HepG2 (cell line): ENCODE results near the gene HSPB2. TPM values are rescaled to one million over a fixed set of nuclear protein-coding genes. Genes with fewer than 3 reads are reported as not detected.

Source experiments
- ATAC-seq: fragments of 200-7000 bp; cut with Tn5 transposase; 3 replicates; pipeline ENCODE4 v1.9.1; 2020; ENCODE audit warnings: mild to moderate bottlenecking, moderate library complexity
- BruUV-seq: library from RNA; stranded (reverse); fragments of 400-500 nt; replicated peaks from 2 replicates; lab custom pipeline; 2021; lab: Mats Ljungman, UMichigan
- CTCF ChIA-PET: fragments of 300-600 bp; formaldehyde crosslinking; extraction: SDS; loops from one replicate; lab custom pipeline; 2021; ENCODE audit warnings: low total read pairs, inconsistent platforms, low intra/inter-chr PET ratio; lab: Yijun Ruan, JAX
- POLR2A ChIA-PET: fragments of 350-600 bp; sonication (Branson Sonifier 250); formaldehyde crosslinking; loops from one replicate; lab custom pipeline; 2020; ENCODE audit warnings: antibody characterized with exemption, inconsistent platforms; lab: Yijun Ruan, JAX
- DNase-seq: peaks from one replicate; pipeline ENCODE4 v3.0.0-alpha.2; 2015; ENCODE audit warnings: low spot score
- FAIRE-seq: peaks from 3 replicates; lab custom pipeline; 2011; peaks lifted over from hg19 to GRCh38; lab: Jason Lieb, UNC
- H2AFZ ChIP-seq: one replicate; pipeline ENCODE4 v1.6.1; 2011; ENCODE audit warnings: low read length, inconsistent platforms
- H3K27ac ChIP-seq: fragments of 300-600 bp; 3 replicates; pipeline ENCODE4 v1.8.0; 2011; ENCODE audit warnings: mixed run types, mild to moderate bottlenecking, mixed read lengths, low read length, inconsistent platforms; ENCODE audit not compliant: insufficient read depth; ENCODE audit errors: extremely low read length
- H3K27me3 ChIP-seq, 2 experiments: fragments of 200-600 bp in 1 of 2; 2 replicates in 1 of 2; 3 replicates in 1 of 2; pipeline versions ENCODE4 v1.6.0 to v1.8.0; 2011; ENCODE audit warnings: low read length in 2 of 2, mild to moderate bottlenecking in 2 of 2, moderate library complexity in 2 of 2, inconsistent platforms in 1 of 2; ENCODE audit not compliant: insufficient read depth in 2 of 2, control insufficient read depth in 1 of 2
- H3K36me3 ChIP-seq, 2 experiments: fragments of 200-600 bp in 1 of 2; replicated peaks in 1 of 2; 2 replicates in 1 of 2; 3 replicates in 1 of 2; pipeline versions ENCODE4 v1.5.1 to v1.8.0; 2011; ENCODE audit warnings: low read length in 2 of 2, inconsistent platforms in 1 of 2; ENCODE audit not compliant: insufficient read depth in 2 of 2, control insufficient read depth in 1 of 2
- H3K4me1 ChIP-seq: 2 replicates; pipeline ENCODE4 v1.5.1; 2012; ENCODE audit warnings: low read length, inconsistent platforms; ENCODE audit not compliant: insufficient read depth
- H3K4me2 ChIP-seq: 2 replicates; pipeline ENCODE4 v1.6.0; 2011; ENCODE audit warnings: low read depth, low read length, inconsistent platforms
- H3K4me3 ChIP-seq, 3 experiments: fragments of 200-600 bp in 1 of 3; sonication (generic), shearing (Covaris generic) in 1 of 3; replicated peaks in 1 of 3; 2 replicates each; pipeline ENCODE4 v1.5.1; 2011 to 2016; ENCODE audit warnings: low read length in 3 of 3, inconsistent platforms in 2 of 3, low read depth in 2 of 3, mild to moderate bottlenecking in 2 of 3, control low read depth in 1 of 3, mixed read lengths in 1 of 3; ENCODE audit not compliant: insufficient read depth in 1 of 3
- H3K79me2 ChIP-seq: one replicate; pipeline ENCODE4 v1.6.1; 2011; ENCODE audit warnings: low read length, inconsistent platforms; ENCODE audit not compliant: insufficient read depth
- H3K9ac ChIP-seq: 2 replicates; pipeline ENCODE4 v1.6.0; 2011; ENCODE audit warnings: mild to moderate bottlenecking, low read depth, low read length, inconsistent platforms; ENCODE audit not compliant: insufficient read depth
- H3K9me3 ChIP-seq: 2 replicates; pipeline ENCODE4 v1.5.1; 2012; ENCODE audit warnings: mild to moderate bottlenecking, low read length
- H4K20me1 ChIP-seq: 2 replicates; pipeline ENCODE4 v1.6.0; 2011; ENCODE audit warnings: inconsistent platforms, mild to moderate bottlenecking, low read length, moderate library complexity; ENCODE audit not compliant: insufficient read depth
- GMEB1 ChIP-seq: sonication (generic); formaldehyde crosslinking; IDR thresholded peaks from 2 replicates; pipeline ENCODE4 v1.5.1; 2020; ENCODE audit warnings: missing genetic modification reagents, mild to moderate bottlenecking, borderline replicate concordance
- KIAA2018 ChIP-seq: sonication (generic); formaldehyde crosslinking; IDR thresholded peaks from 2 replicates; pipeline ENCODE4 v1.5.0; 2020; ENCODE audit warnings: mild to moderate bottlenecking, missing genetic modification reagents, borderline replicate concordance
- MIXL1 ChIP-seq: IDR thresholded peaks from 2 replicates; pipeline ENCODE4 v1.6.1; 2016
- SALL2 ChIP-seq: sonication (generic); formaldehyde crosslinking; IDR thresholded peaks from 2 replicates; pipeline ENCODE4 v1.8.1; 2023; ENCODE audit warnings: mild to moderate bottlenecking, missing genetic modification reagents, inconsistent platforms
- SAP130 ChIP-seq: IDR thresholded peaks from 2 replicates; pipeline ENCODE4 v1.6.1; 2016; ENCODE audit warnings: low read depth
- TAF15 ChIP-seq: fragments of 200-400 bp; formaldehyde crosslinking; IDR thresholded peaks from one replicate; pipeline ENCODE4 v1.6.1; 2018; ENCODE audit warnings: mild to moderate bottlenecking, low read depth, low read length; ENCODE audit not compliant: poor library complexity, severe bottlenecking
- ZFX ChIP-seq: sonication (generic); formaldehyde crosslinking; IDR thresholded peaks from 2 replicates; pipeline ENCODE4 v1.4.0; 2020; ENCODE audit warnings: mild to moderate bottlenecking, low read depth, missing genetic modification reagents, moderate library complexity
- ZNF121 ChIP-seq: sonication (generic); formaldehyde crosslinking; IDR thresholded peaks from 2 replicates; pipeline ENCODE4 v1.5.0; 2020; ENCODE audit warnings: mild to moderate bottlenecking, missing genetic modification reagents
- WGBS: methylation state at CpG from one replicate; pipeline ENCODE4 v1.1.6; 2017; ENCODE audit warnings: low lambda C conversion rate; 5-methylcytosine and 5-hydroxymethylcytosine counted together
- in situ Hi-C: cut with HindIII; loops from 2 replicates; pipeline ENCODE4 v1.10.0; 2017; ENCODE audit warnings: low pct_unique_long_range_greater_than_20kb; ENCODE audit not compliant: extremely low pct_ligation_motif_present
- intact Hi-C: fragments of 100-400 bp; cut with micrococcal nuclease; formaldehyde crosslinking; loops from one replicate; pipeline ENCODE4 v1.10.0; 2022; ENCODE audit not compliant: unreplicated experiment
- polyA plus RNA-seq, 8 experiments: library from polyadenylated mRNA; depleted of rRNA in 3 of 8; stranded (reverse) in 7 of 8; unstranded in 1 of 8; fragments of >200 nt; fragmentation: Illumina TruSeq in 4 of 8; extraction: Trizol in 4 of 8; gene quantifications; 2 replicates each; pipeline versions ENCODE4 v1.2.1 to v1.2.3, GENCODE V29; 2011 to 2016; ENCODE audit warnings: low read depth in 4 of 8, missing spikeins in 1 of 8, mixed read lengths in 1 of 8; ENCODE audit not compliant: insufficient read depth in 1 of 8
- total RNA-seq, 5 experiments: library from RNA; depleted of rRNA; stranded (reverse); fragments of >200 nt; fragmentation: Illumina TruSeq; extraction: Trizol; gene quantifications; 2 replicates each; pipeline ENCODE4 v1.2.3, GENCODE V29; 2016; ENCODE audit warnings: low read depth in 1 of 5

HSPB2 gene
- total and polyA plus RNA-seq, 2 of the 13 experiments (the other 11 are each of a cell fraction or from before 2014, with no cell fraction given): 0.04 TPM; not detected in 1

GRCh38 chr11:111916768-111917167, 4.2 kb downstream of the HSPB2 start (continued):
- TF ChIP-seq GMEB1 (CRISPR knock-in tag): no peak

- no peak for ATAC-seq
Measured at GRCh38 chr11:111917312-111917711, 4.8 kb downstream of the HSPB2 start.

More at GRCh38 chr11:111917312-111917711, 4.8 kb downstream of the HSPB2 start:
- DNase-seq (no peak), FAIRE-seq (no peak)
- Histone ChIP-seq H3K79me2 (no peaks in the 10 kb centered on the region), H3K9ac (no peak overlapping the region), H2AFZ (no peak overlapping the region), H3K4me2 (peak overlapping the region; percentile 75), H3K27me3 (no peaks in the 10 kb centered on the region), H4K20me1 (no peaks in the 10 kb centered on the region), H3K36me3 (no peaks in the 10 kb centered on the region), H3K9me3 (no peaks in the 10 kb centered on the region), H3K27ac (peak overlapping the region; percentile 66), H3K4me3 (peak overlapping the region in 2 of 3 experiments; percentile 58 to 66; a peak in 1 of 6 replicates), H3K4me1 (peaks cover 84% of the 10 kb centered on the region)
- intact Hi-C loops (no loop called here), in situ Hi-C loops (no loop called here)
- ChIA-PET POLR2A (interaction anchor here (0.7 to 3.1 kb wide), 8 partner anchors 9 to 89 kb away, joined by 3 to 65 read pairs (median 6); partner anchors contain the start of gene ALG9), CTCF (no interaction called here)
- no TSS peak for BruUV-seq
- 88% methylated on average over 2 of the region's 2 CpGs for WGBS
- TF ChIP-seq TAF15 (no peak), SAP130 (no peak), KIAA2018 (no peak), MIXL1 (CRISPR knock-in tag) (no peak), ZFX (no peak), ZNF121 (peak; percentile 83), SALL2 (CRISPR knock-in tag) (no peak)
